ENCODE results near the gene LXN.

DNA sequence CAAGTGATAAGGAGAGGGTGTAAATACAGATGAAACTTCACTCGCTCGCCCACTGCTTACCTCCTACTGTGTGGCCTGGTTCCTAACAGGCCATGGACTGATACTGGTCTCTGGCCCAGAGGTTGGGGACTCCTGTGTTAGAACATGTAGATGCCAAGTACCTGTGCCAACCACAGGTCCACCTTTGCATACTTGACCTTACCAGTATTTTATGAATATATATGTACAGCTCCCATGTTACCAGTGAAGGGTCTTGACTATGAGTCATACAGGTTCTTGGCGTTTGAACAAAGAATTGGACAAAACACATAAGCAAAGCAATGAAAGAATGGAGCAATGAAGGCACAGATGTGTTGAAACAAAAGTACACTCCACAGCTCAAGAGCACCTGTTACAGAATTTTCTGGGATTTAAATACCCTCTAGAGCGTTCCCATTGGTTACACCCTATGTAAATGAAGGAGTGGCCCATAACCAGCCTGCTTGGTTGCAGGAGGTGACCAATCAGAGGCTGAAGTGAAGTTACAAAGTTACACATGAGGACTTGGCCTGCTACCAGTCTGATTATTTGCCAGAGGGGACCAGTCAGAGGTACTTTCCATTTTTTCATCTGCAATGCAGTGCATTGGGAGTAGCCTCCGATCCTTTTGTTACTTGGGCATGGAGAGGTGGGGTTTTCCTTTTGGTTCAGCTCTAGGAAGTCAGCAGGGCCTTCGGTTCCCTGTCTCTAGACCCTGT is 29.8 kb downstream of the LXN start:
- TF ChIP-seq CTCF (IDR thresholded peaks at IDR 0.05) (no peak), POLR2AphosphoS5 (IDR thresholded peaks at IDR 0.05) (no peak)

Measured in stomach (tissue), 4 donors.